Adrenal gland (tissue), 5 donors: ENCODE results near the gene PARD6B.

ENCODE experiments used
- CTCF ChIP-seq, 6 experiments: fragments of 450-650 bp in 4 of 6; fragments of 200-600 bp in 2 of 6; sonication (generic) in 1 of 6; IDR thresholded peaks; 1 replicate in 5 of 6; 2 replicates in 1 of 6; pipeline versions ENCODE4 v1.5.1 to v1.8.0; 2016 to 2021; ENCODE audit warnings: antibody characterized with exemption in 6 of 6, mild to moderate bottlenecking in 2 of 6, moderate library complexity in 1 of 6
- POLR2A ChIP-seq, 2 donors: fragments of 450-650 bp; IDR thresholded peaks; one replicate each; pipeline ENCODE4 v1.6.1; 2017; ENCODE audit warnings: antibody characterized with exemption in 2 of 2, mild to moderate bottlenecking in 2 of 2, moderate library complexity in 1 of 2
- donor health status: DM: no; HTN: no; CAD: no.

- no peak for TF ChIP-seq POLR2A (IDR thresholded peaks at IDR 0.05)
- no peak for TF ChIP-seq CTCF (IDR thresholded peaks at IDR 0.05)
Measured at GRCh38 chr20:50731930-50732690, 730 bp downstream of the PARD6B start.
